Prostate gland (tissue), 2 donors: ENCODE measurements around the gene PIAS1. TPM values are rescaled to one million over a fixed set of nuclear protein-coding genes. Genes with fewer than 3 reads are reported as not detected.

ENCODE experiments used
- DNase-seq: peaks from one replicate; pipeline ENCODE4 v3.0.0-alpha.2; 2019; ENCODE audit warnings: low spot score
- H3K27ac ChIP-seq, 2 donors: fragments of 200-600 bp; sonication (generic); 2 replicates each; pipeline ENCODE4 v1.5.1; 2017 to 2019
- H3K27me3 ChIP-seq: fragments of 200-600 bp; sonication (generic); replicated peaks from 2 replicates; pipeline ENCODE4 v1.5.1; 2019; ENCODE audit not compliant: insufficient read depth
- H3K36me3 ChIP-seq, 2 donors: fragments of 200-600 bp; sonication (generic); 1 replicate in 1 of 2; 2 replicates in 1 of 2; pipeline versions ENCODE4 v1.5.1 to v1.8.1; 2017 to 2019
- H3K4me1 ChIP-seq: fragments of 200-600 bp; sonication (generic); replicated peaks from 2 replicates; pipeline ENCODE4 v1.5.1; 2019
- H3K4me3 ChIP-seq, 2 donors: fragments of 200-600 bp; sonication (generic); 2 replicates each; pipeline ENCODE4 v1.5.1; 2017 to 2019
- H3K9me3 ChIP-seq: fragments of 200-600 bp; sonication (generic); 2 replicates; pipeline ENCODE4 v1.5.1; 2017
- CTCF ChIP-seq, 4 experiments: fragments of 200-600 bp in 2 of 4; fragments of 450-650 bp in 2 of 4; sonication (generic) in 2 of 4; IDR thresholded peaks; 1 replicate in 3 of 4; 2 replicates in 1 of 4; pipeline ENCODE4 v1.5.1; 2016 to 2019; ENCODE audit warnings: antibody characterized with exemption in 4 of 4, mild to moderate bottlenecking in 2 of 4, moderate library complexity in 2 of 4
- POLR2A ChIP-seq: fragments of 450-650 bp; IDR thresholded peaks from one replicate; pipeline ENCODE4 v1.6.1; 2016; ENCODE audit warnings: antibody characterized with exemption, mild to moderate bottlenecking
- POLR2AphosphoS5 ChIP-seq: sonication (generic); formaldehyde crosslinking; IDR thresholded peaks from one replicate; pipeline ENCODE4 v1.6.1; 2017; ENCODE audit warnings: antibody characterized with exemption
- WGBS: methylation state at CpG from one replicate; pipeline ENCODE4 v1.1.5; 2018; 5-methylcytosine and 5-hydroxymethylcytosine counted together
- intact Hi-C: fragments of 100-400 bp; cut with DNase I; formaldehyde crosslinking; loops from one replicate; pipeline ENCODE4 v1.14.2; 2022
- total RNA-seq, 2 donors: library from RNA; depleted of rRNA; stranded (reverse); fragments of >200 nt; gene quantifications; one replicate each; pipeline ENCODE4 v1.1.0, GENCODE V29; 2016

The PIAS1 gene
- total RNA-seq, 2 donors from 2014 or later: 40.9 to 58.4 TPM

GRCh38 chr15:68015244-68015643, 38.9 kb upstream of the PIAS1 start:
- Histone ChIP-seq H3K4me1 (no peaks in the 10 kb centered on the region), H3K27me3 (no peaks in the 10 kb centered on the region), H3K27ac (no peak overlapping the region), H3K4me3 (no peak overlapping the region), H3K36me3 (no peaks in the 10 kb centered on the region), H3K9me3 (no peaks in the 10 kb centered on the region)
- intact Hi-C loops: no loop called here
- DNase-seq: no peak
- WGBS: 91% methylated on average over 3 of the region's 3 CpGs
- no peak for TF ChIP-seq POLR2AphosphoS5
- no peak for TF ChIP-seq POLR2A
- TF ChIP-seq CTCF (IDR thresholded peaks at IDR 0.05): no peak

GRCh38 chr15:68017201-68017600, 36.9 kb upstream of the PIAS1 start:
- no peaks in the 10 kb centered on the region for H3K36me3 ChIP-seq
- intact Hi-C loops: no loop called here
- H3K4me3 ChIP-seq: no peak overlapping the region
- TF ChIP-seq CTCF (IDR thresholded peaks at IDR 0.05): no peak
- no peak for TF ChIP-seq POLR2A
- peak; percentile 13 for TF ChIP-seq POLR2AphosphoS5
- DNase-seq: no peak
- WGBS: 46% methylated on average over 6 of the region's 6 CpGs
- no peaks in the 10 kb centered on the region for H3K9me3 ChIP-seq
- no peaks in the 10 kb centered on the region for H3K27me3 ChIP-seq
- no peaks in the 10 kb centered on the region for H3K4me1 ChIP-seq
- H3K27ac ChIP-seq: no peak overlapping the region

GRCh38 chr15:68018797-68019444, 35.2 kb upstream of the PIAS1 start:
- Histone ChIP-seq H3K4me1 (no peaks in the 10 kb centered on the region), H3K9me3 (no peaks in the 10 kb centered on the region), H3K27ac (no peak overlapping the region), H3K36me3 (no peaks in the 10 kb centered on the region), H3K4me3 (no peak overlapping the region), H3K27me3 (no peaks in the 10 kb centered on the region)
- WGBS: 74% methylated on average over 5 of the region's 5 CpGs
- no peak for DNase-seq
- no peak for TF ChIP-seq CTCF (IDR thresholded peaks at IDR 0.05)
- no peak for TF ChIP-seq POLR2A
- TF ChIP-seq POLR2AphosphoS5: no peak
- intact Hi-C loops: no loop called here

GRCh38 chr15:68019814-68020525, 34.1 kb upstream of the PIAS1 start:
- H3K27me3 ChIP-seq: no peaks in the 10 kb centered on the region
- H3K27ac ChIP-seq: no peak overlapping the region
- H3K4me1 ChIP-seq: no peaks in the 10 kb centered on the region
- H3K9me3 ChIP-seq: no peaks in the 10 kb centered on the region
- intact Hi-C loops: no loop called here
- H3K4me3 ChIP-seq: no peak overlapping the region
- 85% methylated on average over 9 of the region's 9 CpGs for WGBS
- no peaks in the 10 kb centered on the region for H3K36me3 ChIP-seq
- no peak for DNase-seq
- TF ChIP-seq POLR2AphosphoS5 (no peak), CTCF (IDR thresholded peaks at IDR 0.05) (no peak), POLR2A (no peak)

GRCh38 chr15:68020685-68021084, 33.4 kb upstream of the PIAS1 start:
- H3K4me3 ChIP-seq: no peak overlapping the region
- no peak for DNase-seq
- no peaks in the 10 kb centered on the region for H3K27me3 ChIP-seq
- WGBS: 88% methylated on average over 3 of the region's 3 CpGs
- H3K9me3 ChIP-seq: no peaks in the 10 kb centered on the region
- intact Hi-C loops: no loop called here
- no peaks in the 10 kb centered on the region for H3K4me1 ChIP-seq
- TF ChIP-seq POLR2AphosphoS5: no peak
- no peak for TF ChIP-seq CTCF (IDR thresholded peaks at IDR 0.05)
- no peak for TF ChIP-seq POLR2A
- no peaks in the 10 kb centered on the region for H3K36me3 ChIP-seq
- H3K27ac ChIP-seq: no peak overlapping the region
